Measurements from ENCODE around the gene KRTAP12-4. TPM values are rescaled to one million over a fixed set of nuclear protein-coding genes. Genes with fewer than 3 reads are reported as not detected.
A peak's percentile ranks its signal among the peaks of the same experiment; 100 is the strongest.
"Not testable (repeated sequence)": the region's sequence is repeated elsewhere in the genome, so short reads cannot be mapped to it uniquely, and the experiment has no call there.

KRTAP12-4 gene
- total RNA-seq, 2 experiments from 2014 or later: not detected

DNA sequence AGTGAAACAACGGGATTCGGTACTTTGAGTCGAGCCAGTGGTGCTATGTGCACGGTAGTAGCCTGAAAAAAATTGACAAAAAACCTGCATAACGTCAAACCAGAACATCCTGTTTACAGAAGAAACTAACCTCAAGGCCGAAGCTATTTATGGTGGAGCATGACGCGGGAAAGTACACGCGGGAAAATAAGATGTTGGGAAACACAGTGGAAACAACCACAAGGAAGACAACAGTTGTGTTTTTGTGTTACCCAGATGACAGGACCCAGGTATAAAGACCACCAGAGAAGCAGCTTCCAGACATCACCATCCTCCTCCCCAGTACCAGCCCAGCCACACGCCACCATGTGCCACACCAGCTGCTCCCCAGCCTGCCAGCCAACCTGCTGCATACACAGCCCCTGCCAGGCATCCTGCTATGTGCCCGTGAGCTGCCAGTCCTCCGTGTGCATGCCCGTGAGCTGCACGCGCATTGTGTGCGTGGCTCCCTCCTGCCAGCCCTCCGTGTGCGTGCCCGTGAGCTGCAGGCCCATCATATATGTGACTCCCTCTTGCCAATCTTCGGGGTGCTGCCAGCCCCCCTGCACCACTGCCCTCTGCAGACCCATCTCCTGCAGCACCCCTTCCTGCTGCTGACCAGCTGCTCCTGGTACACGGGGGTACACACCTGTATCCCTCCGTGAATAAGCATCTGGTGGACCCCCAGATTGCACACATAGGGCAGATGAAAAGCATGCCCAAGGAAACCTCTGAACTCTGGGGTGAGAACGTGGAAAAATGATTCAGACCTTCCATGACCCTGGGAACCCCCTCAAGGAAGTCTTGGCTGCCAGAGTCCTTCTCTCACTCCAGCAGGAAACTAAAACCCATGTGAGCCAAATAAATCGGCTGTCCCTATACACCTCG, 3.4 kb upstream of the KRTAP12-4 start, which contains the start of gene KRTAP12-3:
KRTAP12-3 (plus strand) TSS at position 298 of the 906 bp plus-strand sequence; CDS start at position 346, 48 bp downstream.
- H3K27me3 Mint-ChIP-seq: peaks cover 8% of the 10 kb centered on the region
- H3K4me1 Mint-ChIP-seq: peaks cover 64% of the 10 kb centered on the region
- ChIA-PET CTCF (interaction anchor here (1.2 to 2.2 kb wide), 2 partner anchors 39 to 135 kb away, joined by 3 to 6 read pairs; no protein-coding TSS in a partner anchor), POLR2A (interaction anchor here (0.7 to 2.5 kb wide), 12 partner anchors 11 to 575 kb away, joined by 3 to 18 read pairs (median 4); partner anchors contain the start of gene KRTAP10-11)
- H3K4me3 Mint-ChIP-seq: peak within 1 kb of the TSS; percentile 40
- H3K36me3 Mint-ChIP-seq (ENCODE audit: low read depth): peaks cover 56% of the 10 kb centered on the region
- peak; percentile 67 for DNase-seq
- peak within 1 kb of the TSS; percentile 93 for H3K27ac Mint-ChIP-seq
- peaks cover 31% of the 10 kb centered on the region for H3K9me3 Mint-ChIP-seq

DNA sequence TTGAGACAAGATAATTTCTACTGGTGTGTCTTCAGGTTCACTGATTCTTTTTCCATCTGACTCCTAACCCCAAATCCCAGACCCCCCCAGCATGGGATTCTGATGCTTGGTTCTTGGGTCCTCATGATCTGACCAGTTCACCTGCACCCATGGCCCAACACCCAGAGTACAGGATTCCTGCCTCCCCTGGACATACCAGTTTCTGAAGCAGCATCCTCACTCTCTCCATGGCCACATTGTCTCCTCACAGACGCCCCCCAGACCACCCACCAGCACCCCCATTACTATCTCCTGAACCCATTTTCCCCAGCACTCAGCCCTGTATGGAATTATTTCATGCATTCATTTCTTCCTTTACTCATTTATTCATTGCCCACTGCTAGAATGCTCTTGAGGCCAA, 2.4 kb upstream of the KRTAP12-4 start:
- H3K27me3 Mint-ChIP-seq: peaks cover 3% of the 10 kb centered on the region
- ChIA-PET CTCF (interaction anchor here (1.2 to 2.2 kb wide), 2 partner anchors 38 to 136 kb away, joined by 3 to 6 read pairs; no protein-coding TSS in a partner anchor), POLR2A (interaction anchor here (0.9 to 2.5 kb wide), 7 partner anchors 11 to 574 kb away, joined by 3 to 18 read pairs (median 4); partner anchors contain the start of gene KRTAP10-11)
- H3K4me1 Mint-ChIP-seq: peaks cover 64% of the 10 kb centered on the region
- H3K36me3 Mint-ChIP-seq (ENCODE audit: low read depth): peaks cover 56% of the 10 kb centered on the region
- DNase-seq: no peak
- H3K9me3 Mint-ChIP-seq: peaks cover 31% of the 10 kb centered on the region
- H3K4me3 Mint-ChIP-seq: peak overlapping the region; percentile 40
- H3K27ac Mint-ChIP-seq: peak overlapping the region; percentile 93

DNA sequence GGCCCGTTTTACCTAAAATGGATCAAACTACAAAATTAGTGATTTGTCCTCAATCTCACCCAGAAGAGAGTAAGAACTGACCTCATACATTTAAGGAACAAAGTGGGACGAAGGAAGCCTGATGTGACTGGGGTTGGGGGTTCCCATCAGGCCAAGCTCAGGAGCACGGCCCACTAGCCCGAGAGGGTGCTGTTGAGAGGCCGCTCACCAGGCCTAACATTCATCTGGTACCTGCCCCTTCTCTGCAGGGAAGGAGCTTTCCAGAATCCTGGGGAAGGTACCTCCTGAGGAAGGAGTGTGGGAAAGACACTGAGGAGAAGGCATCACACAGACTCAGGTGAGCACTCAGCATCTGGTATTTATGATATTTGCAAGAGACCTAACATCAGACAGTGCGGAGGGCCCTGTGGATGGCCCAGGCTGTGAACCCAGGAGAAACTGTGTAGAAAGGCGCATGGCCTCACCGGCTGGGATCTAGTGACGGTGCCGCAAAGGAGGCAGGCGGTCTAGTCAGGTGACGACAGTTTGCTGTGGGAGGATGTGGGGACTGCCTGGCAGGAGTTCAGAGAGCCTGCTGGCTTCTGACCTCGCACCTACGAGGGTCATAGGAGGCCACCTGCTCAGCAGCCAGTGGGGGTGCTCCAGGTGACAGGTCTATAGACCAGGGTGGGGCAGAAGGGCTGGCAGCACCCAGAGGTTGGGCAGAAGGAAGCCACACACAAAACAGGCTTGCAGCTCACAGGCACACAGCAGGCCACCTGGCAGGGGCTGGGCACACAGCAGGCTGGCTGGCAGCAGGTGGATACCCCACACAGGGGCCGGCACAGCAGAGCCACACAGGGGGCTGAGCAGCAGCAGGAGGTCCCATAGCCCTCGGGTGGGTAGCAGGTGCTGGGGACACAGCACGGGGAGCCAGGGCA, 543 bp downstream of the KRTAP12-4 start:
- H3K4me3 Mint-ChIP-seq: no peak overlapping the region
- peak; percentile 49 for DNase-seq
- peaks cover 28% of the 10 kb centered on the region for H3K9me3 Mint-ChIP-seq
- peaks cover 51% of the 10 kb centered on the region for H3K4me1 Mint-ChIP-seq
- peak overlapping the region; percentile 63 for H3K27ac Mint-ChIP-seq
- ChIA-PET CTCF (interaction anchor here (0.7 to 1.0 kb wide), 3 partner anchors 9 to 88 kb away, joined by 3 to 4 read pairs (median 4); no protein-coding TSS in a partner anchor), POLR2A (interaction anchor here (1.2 to 2.2 kb wide), 2 partner anchors 34 to 35 kb away, joined by 4 to 9 read pairs; no protein-coding TSS in a partner anchor)
- no peaks in the 10 kb centered on the region for H3K27me3 Mint-ChIP-seq
- peaks cover 45% of the 10 kb centered on the region for H3K36me3 Mint-ChIP-seq (ENCODE audit: low read depth)

DNA sequence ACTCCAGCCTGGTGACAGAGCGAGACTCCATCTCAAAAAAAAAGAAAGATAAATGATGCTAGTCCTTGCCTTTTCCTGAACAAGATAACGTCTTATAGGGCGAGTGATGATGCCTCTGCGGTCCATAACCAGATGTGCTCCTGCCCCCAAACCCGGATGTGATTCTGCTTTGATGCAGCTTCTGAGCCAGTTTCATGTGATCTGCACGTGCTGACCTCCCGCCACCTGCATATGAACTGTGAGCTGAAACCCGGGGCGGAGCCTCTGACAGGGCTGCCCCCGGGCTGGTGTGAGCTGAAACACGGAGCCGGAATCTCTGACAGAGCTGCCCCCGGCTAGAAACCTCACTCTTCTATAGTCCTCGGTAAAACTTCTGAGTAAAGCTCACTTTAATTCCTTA, 1.3 kb downstream of the KRTAP12-4 start:
- POLR2A ChIA-PET: interaction anchor here (1.2 kb wide), 1 partner anchor 34 kb away, joined by 4 read pairs; no protein-coding TSS in a partner anchor
- Mint-ChIP-seq H3K27me3 (no peaks in the 10 kb centered on the region), H3K9me3 (peaks cover 23% of the 10 kb centered on the region), H3K4me1 (peaks cover 43% of the 10 kb centered on the region), H3K27ac (no peak overlapping the region), H3K4me3 (no peak overlapping the region), H3K36me3 (ENCODE audit: low read depth) (peaks cover 39% of the 10 kb centered on the region)
- no peak for DNase-seq
- CTCF ChIA-PET: interaction anchor here (0.7 to 1.0 kb wide), 2 partner anchors 34 to 89 kb away, joined by 4 read pairs; no protein-coding TSS in a partner anchor

DNA sequence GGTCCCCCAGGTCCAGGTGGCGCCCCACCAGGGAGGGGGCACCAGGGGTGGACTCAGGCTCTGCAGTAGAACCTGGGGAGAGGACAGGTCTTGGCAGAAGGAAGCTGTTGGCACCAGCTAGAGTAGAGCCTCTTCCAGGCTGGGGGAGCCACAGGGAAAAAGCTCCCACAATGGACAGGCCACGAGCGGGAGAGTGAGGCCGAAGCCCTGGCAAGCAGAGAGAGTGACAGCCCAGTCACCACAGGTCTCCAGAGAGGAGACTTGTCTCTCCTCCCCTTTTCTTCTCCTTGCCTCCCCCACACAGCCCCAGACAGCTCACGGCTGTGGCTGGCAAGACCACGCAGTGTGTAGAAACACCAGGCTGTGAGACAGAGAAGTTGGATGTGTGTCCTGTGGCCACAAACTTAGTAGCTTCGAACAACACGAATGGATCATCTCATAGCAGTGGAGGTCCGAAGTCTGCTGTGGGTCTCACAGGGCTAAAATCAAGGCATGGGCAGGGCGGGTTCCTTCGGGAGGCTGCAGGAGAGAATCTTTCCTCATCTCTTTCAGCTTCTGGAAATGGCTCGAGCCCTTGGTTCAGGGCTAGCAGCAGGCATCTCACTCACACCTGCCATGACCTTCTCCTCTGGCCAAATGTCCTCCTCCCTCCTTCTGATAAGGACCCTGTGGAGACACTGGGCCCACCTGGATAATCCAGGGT, 3.3 kb downstream of the KRTAP12-4 start:
- H3K36me3 Mint-ChIP-seq (ENCODE audit: low read depth): peaks cover 22% of the 10 kb centered on the region
- H3K27ac Mint-ChIP-seq: no peak overlapping the region
- no peak overlapping the region for H3K4me3 Mint-ChIP-seq
- ChIA-PET POLR2A (no interaction called here), CTCF (no interaction called here)
- H3K9me3 Mint-ChIP-seq: peaks cover 16% of the 10 kb centered on the region
- peaks cover 23% of the 10 kb centered on the region for H3K4me1 Mint-ChIP-seq
- no peak for DNase-seq
- H3K27me3 Mint-ChIP-seq: no peaks in the 10 kb centered on the region

DNA sequence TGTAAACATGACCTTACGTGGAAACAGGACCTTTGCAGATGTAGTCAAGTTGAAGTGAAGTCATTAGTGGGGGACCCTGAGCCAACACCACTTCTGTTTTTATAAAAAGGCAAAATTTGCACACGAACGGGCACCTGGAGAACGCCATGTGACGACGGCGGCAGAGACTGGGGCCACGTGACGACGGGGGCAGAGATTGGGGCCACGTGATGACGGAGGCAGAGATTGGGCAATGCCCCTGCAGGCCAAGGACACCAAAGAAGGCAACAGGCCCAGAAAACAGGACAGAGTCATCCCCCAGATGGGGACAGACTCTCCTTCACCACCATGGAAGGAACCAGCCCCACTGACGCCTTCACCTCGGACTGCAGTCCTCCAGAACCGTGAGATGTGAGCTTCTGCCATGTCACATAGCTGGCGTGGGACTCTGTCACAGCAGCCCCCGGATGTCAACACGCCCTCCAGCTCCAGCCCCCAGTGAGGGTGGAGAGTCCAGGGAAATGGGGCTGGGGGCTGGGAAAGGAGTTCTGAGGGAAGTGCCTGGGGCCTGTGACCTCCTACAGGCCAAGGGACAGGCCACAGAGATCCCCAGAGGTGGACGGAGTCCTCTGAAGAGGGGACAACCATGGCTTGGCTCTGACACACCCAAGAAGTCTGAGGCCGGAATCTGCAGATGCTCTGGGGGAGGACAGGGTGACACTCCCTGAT, 4.0 kb downstream of the KRTAP12-4 start:
- ChIA-PET CTCF (no interaction called here), POLR2A (no interaction called here)
- peaks cover 18% of the 10 kb centered on the region for H3K4me1 Mint-ChIP-seq
- H3K27me3 Mint-ChIP-seq: no peaks in the 10 kb centered on the region
- H3K27ac Mint-ChIP-seq: no peak overlapping the region
- H3K36me3 Mint-ChIP-seq (ENCODE audit: low read depth): peaks cover 18% of the 10 kb centered on the region
- no peak for DNase-seq
- no peak overlapping the region for H3K4me3 Mint-ChIP-seq
- H3K9me3 Mint-ChIP-seq: peaks cover 9% of the 10 kb centered on the region

DNA sequence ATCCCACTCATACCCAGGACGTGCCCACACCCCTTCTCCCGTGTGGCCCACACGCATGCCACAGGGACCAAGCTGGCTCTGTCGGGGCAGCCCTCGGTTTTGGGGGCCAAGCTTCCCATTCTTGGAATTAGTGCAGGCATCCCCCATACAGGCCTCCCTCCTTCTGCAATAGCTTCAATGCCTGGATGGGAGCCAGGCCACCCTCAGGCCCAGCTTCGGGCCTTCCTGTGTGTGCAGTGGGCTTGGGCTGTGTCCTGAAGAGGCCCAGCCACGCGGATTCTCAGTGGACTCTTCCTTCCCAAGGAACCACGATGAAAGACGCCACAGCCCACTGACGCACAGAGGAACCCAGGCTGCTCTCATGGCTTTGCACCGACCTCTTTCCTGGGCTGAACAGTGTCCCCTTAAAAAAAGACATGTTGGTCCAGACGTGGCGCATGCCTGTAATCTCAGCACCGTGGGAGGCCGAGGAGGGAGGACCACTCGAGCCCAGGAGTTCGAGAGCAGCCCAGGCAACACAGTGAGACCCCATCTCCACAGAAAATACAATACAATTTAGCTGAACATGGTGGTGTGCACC, 4.8 kb downstream of the KRTAP12-4 start:
- Mint-ChIP-seq H3K36me3 (ENCODE audit: low read depth) (peaks cover 17% of the 10 kb centered on the region), H3K4me3 (no peak overlapping the region), H3K9me3 (peaks cover 14% of the 10 kb centered on the region), H3K4me1 (peaks cover 12% of the 10 kb centered on the region), H3K27ac (no peak overlapping the region), H3K27me3 (peaks cover 1% of the 10 kb centered on the region)
- CTCF ChIA-PET: no interaction called here
- POLR2A ChIA-PET: no interaction called here
- no peak for DNase-seq

DNA sequence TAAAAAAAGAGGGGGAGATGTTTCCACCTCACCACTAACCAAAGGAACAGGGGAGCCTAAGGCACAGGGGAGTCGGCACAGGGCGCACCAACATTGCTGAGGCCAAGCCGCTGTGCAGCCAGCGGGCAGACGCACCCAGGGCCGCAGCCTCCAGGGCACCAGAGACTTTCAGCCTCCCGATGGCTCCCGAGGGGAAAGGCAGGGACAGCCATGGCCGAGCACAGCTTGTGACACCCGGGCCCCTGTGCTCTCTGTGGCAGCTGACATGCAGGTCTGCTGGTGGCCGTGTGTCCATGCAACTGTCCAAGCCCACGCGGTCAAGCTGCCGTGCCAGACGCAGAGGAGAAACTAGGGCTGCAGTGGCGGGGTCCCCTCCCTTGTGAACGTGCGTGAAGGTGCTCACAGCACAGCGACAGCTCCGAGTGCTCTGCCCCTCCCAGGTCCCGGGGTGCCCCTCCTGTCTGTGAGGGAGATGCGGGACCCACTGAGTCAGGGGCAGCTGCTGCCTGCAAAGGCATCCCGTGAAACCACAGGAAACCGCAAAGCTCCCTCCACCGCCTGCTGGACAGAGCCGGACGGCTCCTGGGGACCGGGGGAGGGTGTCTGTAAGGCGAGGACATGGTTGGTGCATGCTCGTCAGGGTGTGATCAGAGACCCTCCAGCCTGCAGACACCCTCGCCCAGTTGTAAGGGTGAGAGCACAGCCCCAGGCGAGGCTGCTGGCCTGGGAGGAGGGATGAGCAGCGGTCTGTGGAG, 5.7 kb downstream of the KRTAP12-4 start:
- Mint-ChIP-seq H3K9me3 (peaks cover 18% of the 10 kb centered on the region), H3K4me3 (no peak overlapping the region), H3K36me3 (ENCODE audit: low read depth) (peaks cover 19% of the 10 kb centered on the region), H3K27me3 (peaks cover 4% of the 10 kb centered on the region), H3K4me1 (peaks cover 3% of the 10 kb centered on the region), H3K27ac (no peak overlapping the region)
- DNase-seq: no peak
- ChIA-PET CTCF (no interaction called here), POLR2A (no interaction called here)

DNA sequence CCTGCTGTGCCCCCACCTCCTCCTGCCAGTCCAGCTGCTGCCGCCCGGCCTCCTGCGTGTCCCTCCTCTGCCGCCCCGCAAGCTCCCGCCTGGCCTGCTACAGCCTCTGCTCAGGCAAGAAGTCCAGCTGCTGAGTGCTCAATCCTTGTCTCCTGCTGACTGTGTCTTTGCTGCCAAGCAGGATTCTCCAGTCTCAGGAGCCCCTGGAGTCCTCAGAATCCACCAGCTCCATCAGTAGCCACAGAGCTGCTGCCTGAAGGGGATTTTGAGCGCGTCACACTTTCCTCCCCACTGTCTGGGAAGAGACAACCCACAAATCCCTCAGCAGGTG, 7.3 kb downstream of the KRTAP12-4 start:
- Mint-ChIP-seq H3K36me3 (ENCODE audit: low read depth) (peaks cover 16% of the 10 kb centered on the region), H3K4me1 (no peaks in the 10 kb centered on the region), H3K4me3 (no peak overlapping the region), H3K9me3 (peaks cover 27% of the 10 kb centered on the region), H3K27ac (no peak overlapping the region), H3K27me3 (peaks cover 7% of the 10 kb centered on the region)
- POLR2A ChIA-PET: no interaction called here
- DNase-seq: no peak
- CTCF ChIA-PET: no interaction called here

DNA sequence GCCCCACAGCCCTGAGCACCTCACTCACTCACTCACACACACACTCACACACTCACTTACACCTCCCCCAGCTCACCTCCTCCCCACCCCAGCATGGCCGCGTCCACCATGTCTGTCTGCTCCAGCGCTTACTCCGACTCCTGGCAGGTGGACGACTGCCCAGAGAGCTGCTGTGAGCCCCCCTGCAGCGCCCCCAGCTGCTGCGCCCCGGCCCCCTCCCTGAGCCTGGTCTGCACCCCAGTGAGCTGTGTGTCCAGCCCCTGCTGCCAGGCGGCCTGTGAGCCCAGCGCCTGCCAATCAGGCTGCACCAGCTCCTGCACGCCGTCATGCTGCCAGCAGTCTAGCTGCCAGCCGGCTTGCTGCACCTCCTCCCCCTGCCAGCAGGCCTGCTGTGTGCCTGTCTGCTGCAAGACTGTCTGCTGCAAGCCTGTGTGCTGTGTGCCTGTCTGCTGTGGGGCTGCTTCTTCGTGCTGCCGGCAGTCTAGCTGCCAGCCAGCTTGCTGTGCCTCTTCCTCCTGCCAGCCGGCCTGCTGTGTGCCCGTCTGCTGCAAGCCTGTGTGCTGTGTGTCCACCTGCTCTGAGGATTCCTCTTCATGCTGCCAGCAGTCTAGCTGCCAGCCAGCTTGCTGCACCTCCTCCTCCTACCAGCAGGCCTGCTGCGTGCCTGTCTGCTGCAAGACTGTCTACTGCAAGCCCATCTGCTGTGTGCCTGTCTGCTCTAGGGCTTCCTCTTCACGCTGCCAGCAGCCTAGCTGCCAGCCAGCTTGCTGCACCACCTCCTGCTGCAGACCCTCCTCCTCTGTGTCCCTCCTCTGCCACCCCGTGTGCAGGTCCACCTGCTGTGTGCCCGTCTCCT, 7.9 kb downstream of the KRTAP12-4 start, which contains the start of gene KRTAP10-11:
KRTAP10-11 (plus strand) TSS at position 49 of the 856 bp plus-strand sequence; CDS start at position 94, 45 bp downstream.
- H3K27me3 Mint-ChIP-seq, DNase-seq, H3K4me1 Mint-ChIP-seq, H3K27ac Mint-ChIP-seq, H3K4me3 Mint-ChIP-seq: not testable (repeated sequence)
- Mint-ChIP-seq H3K36me3 (ENCODE audit: low read depth) (peaks cover 16% of the 10 kb centered on the region), H3K9me3 (peaks cover 27% of the 10 kb centered on the region)
- ChIA-PET CTCF (interaction anchor here (1.1 kb wide), 1 partner anchor 136 kb away, joined by 4 read pairs; no protein-coding TSS in a partner anchor), POLR2A (interaction anchor here (1.5 kb wide), 1 partner anchor 11 kb away, joined by 3 read pairs; the partner anchor contains the start of gene KRTAP12-3)

All from activated CD4-positive, alpha-beta memory T cell treated with anti-CD3 and anti-CD28 coated beads, Interleukin-2, amount 10 ng/mL, durations not matched to agents 7 days and 5 days (primary cell).